Tibial artery (tissue), 4 donors: ENCODE results near the gene EHD3.

ENCODE experiments used
- DNase-seq, 2 donors: peaks; one replicate each; pipeline ENCODE4 v3.0.0-alpha.2; 2019
- H3K27ac ChIP-seq, 2 donors: fragments of 200-600 bp; sonication (generic) in 1 of 2; 1 replicate in 1 of 2; 2 replicates in 1 of 2; pipeline ENCODE4 v1.5.1; 2018 to 2019; ENCODE audit warnings: mild to moderate bottlenecking in 1 of 2
- H3K27me3 ChIP-seq, 2 donors: fragments of 200-600 bp; sonication (generic) in 1 of 2; one replicate each; pipeline versions ENCODE4 v1.5.1 to v1.6.0; 2016 to 2019
- H3K36me3 ChIP-seq, 3 donors: fragments of 200-600 bp; sonication (generic) in 2 of 3; one replicate each; pipeline ENCODE4 v1.5.1; 2016 to 2019; ENCODE audit warnings: mild to moderate bottlenecking in 2 of 3
- H3K4me1 ChIP-seq, 4 donors: fragments of 200-600 bp; sonication (generic) in 2 of 4; 1 replicate in 3 of 4; 2 replicates in 1 of 4; pipeline ENCODE4 v1.5.1; 2016 to 2019
- H3K4me3 ChIP-seq, 2 donors: fragments of 200-600 bp; sonication (generic) in 1 of 2; 1 replicate in 1 of 2; 2 replicates in 1 of 2; pipeline ENCODE4 v1.5.1; 2018 to 2019; ENCODE audit warnings: mild to moderate bottlenecking in 2 of 2
- H3K9me3 ChIP-seq, 3 donors: fragments of 200-600 bp; sonication (generic) in 1 of 3; one replicate each; pipeline ENCODE4 v1.5.1; 2016 to 2019
- intact Hi-C: fragments of 100-400 bp; cut with DNase I; formaldehyde crosslinking; loops from one replicate; pipeline ENCODE4 v1.15.0; 2023; ENCODE audit warnings: low total_unique reads
- TF ChIP-seq, protein P1 (sequence below), 2 experiments: fragments of 200-600 bp in 1 of 2; fragments of 450-650 bp in 1 of 2; IDR thresholded peaks; one replicate each; pipeline ENCODE4 v1.5.1; 2017 to 2019; ENCODE audit warnings: antibody characterized with exemption in 2 of 2, mild to moderate bottlenecking in 1 of 2, moderate library complexity in 1 of 2

Gene EHD3

DNA sequence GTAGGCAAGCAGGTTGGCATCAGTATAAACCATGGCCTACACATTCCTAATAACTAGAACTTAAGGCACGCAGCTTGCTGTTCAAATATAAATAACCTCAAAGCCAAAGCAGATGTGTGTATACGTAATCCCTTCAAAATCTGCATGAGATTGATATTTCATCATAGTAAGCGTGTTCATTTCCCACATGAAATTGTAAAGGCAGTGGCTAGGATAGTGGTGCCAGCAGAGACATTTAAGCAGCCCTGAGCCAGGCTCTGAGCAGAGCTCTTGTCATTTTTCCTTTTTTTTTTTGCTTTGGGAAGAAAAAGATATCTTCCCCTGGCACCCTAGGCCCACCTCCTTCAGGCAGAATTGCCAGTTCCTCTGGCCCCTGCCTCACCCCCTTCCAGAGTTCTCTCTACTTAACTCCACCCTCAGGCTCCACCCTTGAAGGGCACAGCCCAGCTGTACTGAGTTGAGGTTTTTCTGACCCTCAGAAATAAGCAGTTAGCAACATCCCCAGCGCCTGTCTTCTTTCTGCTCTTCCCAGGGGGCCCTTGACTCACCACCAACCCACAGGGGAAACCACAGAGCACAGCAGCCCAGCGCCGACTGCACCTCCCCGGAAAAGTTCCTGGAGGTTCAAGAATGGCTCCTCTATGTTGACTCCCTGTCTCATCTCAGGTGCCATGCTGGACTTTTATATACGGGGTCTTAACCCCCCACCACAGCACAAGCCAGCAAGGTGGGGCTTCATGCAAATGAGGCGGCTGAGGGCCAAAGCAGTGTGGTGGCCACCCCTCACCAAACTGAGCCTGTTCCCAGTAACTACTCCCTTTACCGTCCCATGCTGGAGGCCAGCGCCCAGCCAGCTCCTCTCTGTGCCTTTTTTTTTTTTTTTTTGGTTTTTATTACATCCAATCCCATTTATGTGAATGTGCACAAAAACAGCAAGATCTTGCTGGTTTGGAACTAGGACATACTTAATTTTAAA lies 84.7 kb downstream of the EHD3 start:
- H3K36me3 ChIP-seq, result no peaks in the 10 kb centered on the region
- no peaks in the 10 kb centered on the region for H3K27me3 ChIP-seq
- TF ChIP-seq, protein P1, sequence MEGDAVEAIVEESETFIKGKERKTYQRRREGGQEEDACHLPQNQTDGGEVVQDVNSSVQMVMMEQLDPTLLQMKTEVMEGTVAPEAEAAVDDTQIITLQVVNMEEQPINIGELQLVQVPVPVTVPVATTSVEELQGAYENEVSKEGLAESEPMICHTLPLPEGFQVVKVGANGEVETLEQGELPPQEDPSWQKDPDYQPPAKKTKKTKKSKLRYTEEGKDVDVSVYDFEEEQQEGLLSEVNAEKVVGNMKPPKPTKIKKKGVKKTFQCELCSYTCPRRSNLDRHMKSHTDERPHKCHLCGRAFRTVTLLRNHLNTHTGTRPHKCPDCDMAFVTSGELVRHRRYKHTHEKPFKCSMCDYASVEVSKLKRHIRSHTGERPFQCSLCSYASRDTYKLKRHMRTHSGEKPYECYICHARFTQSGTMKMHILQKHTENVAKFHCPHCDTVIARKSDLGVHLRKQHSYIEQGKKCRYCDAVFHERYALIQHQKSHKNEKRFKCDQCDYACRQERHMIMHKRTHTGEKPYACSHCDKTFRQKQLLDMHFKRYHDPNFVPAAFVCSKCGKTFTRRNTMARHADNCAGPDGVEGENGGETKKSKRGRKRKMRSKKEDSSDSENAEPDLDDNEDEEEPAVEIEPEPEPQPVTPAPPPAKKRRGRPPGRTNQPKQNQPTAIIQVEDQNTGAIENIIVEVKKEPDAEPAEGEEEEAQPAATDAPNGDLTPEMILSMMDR (IDR thresholded peaks at IDR 0.05), result no peak
- H3K4me1 ChIP-seq, result peaks cover 0 to 22% (median 12%) of the 10 kb centered on the region in 4 donors
- DNase-seq, result peak in 1 of 2 donors; percentile 48
- no peak overlapping the region for H3K27ac ChIP-seq
- H3K9me3 ChIP-seq, result no peaks in the 10 kb centered on the region
- intact Hi-C loops, result no loop called here
- no peak overlapping the region for H3K4me3 ChIP-seq
